ENCODE data around the gene SMURF1.
A peak's percentile ranks its signal among the peaks of the same experiment; 100 is the strongest.

Gene SMURF1

DNA sequence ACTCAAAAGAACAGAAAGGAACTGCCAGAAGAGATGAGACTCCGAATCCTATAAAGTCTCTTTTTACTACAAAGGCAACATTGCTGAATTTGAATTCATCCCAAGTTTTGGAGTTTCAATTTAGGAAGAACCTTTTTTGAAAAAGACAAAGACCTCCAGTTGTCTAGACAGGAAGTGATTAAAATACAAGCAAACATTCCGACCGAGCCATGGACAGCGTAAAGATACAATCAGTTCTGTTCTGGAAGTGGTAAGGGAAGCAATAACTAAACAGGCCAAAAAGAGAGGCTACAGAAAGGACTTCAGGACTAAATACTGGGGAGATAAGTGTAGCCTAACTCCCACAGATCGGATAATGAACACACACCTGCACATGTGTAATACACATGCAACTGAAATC is 101.0 kb downstream of the SMURF1 start:
- no peak for DNase-seq

DNA sequence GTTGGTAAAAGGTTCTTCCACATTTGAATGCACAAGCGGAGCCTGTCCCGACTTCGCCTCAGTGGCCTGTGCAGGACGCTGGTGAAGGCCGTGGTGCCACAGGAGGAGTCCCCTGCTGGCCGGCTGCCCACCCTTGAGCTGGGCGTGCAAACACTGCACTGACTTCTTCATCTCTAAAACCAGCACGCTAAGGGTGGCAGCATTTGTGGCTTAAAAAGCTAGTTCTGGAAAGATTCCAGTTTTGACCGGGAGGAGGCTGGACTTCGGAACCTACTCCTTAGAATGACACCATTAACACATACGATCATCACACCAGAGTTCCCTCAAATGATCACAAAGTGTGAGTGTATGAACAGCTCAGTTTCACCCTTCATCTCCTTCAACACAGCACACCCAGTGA is 102.4 kb downstream of the SMURF1 start:
- DNase-seq, result no peak

DNA sequence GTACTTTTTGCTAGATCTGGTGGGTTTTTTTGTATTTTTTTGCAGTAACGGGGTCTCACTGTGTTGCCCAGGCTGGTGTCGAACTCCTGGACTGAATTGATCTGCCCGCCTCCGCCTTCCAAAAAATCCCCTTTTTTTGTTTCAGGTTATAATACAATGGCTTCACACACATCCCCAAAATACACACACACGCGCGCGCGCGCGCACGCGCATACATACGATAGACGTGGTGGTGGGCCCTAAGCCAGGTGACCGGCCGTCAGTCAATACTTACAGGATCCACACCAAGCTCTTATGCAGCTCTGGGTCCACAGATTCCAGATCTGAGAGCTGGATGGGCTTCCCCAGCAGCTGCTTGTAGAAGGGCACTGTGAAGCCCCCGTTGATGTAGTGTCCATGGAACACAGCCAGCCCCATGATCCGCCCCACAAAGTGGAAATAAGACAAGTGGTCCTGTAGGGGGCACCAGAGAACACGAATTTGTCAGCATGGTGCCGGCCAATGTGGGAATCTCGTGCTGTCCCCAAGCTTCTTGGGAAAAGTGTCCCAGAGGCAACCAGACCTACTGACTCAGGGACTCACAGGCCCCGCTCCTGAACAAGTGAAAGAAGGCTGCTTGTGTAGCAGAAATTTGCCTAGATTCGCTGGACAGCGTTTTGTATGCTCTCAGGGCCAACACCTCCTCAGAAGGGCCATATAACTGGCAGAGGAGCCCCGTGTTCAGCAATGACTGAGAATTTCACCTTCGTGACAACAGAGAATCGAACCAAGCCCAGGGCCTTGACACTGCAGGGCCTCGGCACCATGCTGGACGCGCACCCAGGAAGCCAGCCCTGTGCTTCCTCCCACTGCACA is 103.6 kb downstream of the SMURF1 start:
- DNase-seq, result peak; percentile 68

DNA sequence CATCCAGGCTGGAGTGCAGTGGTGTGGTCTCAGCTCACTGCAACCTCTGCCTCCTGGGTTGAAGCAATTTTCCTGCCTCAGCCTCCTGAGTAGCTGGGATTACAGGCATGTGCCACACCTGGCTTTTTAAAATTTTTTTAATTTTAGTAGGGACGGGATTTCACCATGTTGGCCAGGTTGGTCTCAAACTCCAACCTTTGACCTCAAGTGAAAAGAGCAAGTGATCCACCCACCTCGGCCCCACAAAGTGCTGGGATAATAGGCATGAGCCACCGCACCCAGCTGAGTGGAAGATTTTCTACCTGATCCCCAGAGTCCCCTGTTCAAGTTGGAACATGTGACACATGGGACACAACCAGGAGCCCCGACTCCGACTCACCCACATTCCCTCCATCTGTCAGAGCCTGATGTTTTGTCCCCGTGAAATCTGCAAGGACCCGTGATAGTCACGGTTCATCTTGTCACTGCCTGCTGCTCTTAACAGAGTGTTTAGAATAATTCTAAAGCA is 104.5 kb downstream of the SMURF1 start:
- no peak for DNase-seq

DNA sequence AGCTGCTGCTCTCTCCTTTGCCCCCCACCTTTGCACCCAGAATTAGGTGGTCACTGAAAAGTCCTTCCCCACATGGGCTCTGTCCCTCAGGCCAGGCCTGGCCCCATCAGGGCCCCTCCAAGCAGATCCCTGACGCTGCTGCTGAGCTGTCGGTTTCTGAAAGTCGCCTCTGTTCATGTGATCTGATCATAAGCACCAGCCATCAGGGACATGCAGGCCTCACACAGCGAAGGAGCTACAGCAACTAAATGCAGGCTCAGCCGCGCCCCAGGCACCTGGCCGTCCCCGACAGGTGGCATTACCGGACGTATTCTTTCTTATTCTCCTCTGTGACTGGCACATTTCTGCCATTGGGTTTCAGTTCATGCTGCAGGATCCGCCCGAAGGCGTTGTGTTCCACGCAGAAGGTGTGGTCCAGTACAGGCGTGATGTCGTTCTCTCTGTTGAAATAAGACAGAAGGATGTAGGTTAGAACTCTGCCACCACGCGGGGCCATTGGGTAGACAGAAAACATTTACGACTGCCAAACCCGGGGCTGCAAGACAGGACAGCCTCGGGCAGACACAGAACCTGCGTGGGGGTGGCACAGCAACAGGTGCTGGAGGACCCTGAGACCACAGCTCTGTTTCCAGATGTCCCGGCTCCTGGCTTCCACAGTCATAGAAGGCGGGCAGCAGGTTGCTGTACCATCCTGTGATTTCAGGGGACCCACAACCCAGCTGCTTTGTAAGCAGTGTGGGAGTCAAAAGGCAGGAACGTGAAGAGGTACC is 105.6 kb downstream of the SMURF1 start:
- no peak for DNase-seq

DNA sequence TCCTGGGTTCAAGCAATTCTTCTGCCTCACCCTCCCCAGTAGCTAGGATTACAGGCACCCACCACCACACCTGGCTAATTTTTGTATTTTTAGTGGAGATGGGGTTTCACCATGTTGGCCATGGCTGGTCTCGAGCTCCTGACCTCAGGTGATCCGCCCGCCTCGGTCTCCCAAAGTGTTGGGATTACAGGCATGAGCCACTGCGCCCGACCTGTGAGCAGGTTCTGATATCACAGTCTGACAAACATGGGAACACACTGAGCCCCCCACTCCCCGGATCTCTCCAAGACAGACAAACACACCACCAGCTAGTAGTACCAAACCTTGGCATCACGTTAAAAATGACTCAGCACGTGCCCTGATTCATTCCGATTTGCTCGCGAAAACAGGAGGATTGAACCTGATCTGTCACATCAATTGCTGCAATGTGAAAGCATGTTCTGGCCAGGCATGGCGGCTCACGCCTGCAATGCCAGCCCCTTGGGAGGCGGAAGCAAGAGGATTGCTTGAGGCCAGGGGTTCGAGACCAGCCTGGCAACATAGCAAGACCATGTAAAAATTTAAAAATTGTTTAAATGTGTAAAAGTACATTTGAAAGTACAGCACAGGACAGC is 106.5 kb downstream of the SMURF1 start:
- no peak for DNase-seq

DNA sequence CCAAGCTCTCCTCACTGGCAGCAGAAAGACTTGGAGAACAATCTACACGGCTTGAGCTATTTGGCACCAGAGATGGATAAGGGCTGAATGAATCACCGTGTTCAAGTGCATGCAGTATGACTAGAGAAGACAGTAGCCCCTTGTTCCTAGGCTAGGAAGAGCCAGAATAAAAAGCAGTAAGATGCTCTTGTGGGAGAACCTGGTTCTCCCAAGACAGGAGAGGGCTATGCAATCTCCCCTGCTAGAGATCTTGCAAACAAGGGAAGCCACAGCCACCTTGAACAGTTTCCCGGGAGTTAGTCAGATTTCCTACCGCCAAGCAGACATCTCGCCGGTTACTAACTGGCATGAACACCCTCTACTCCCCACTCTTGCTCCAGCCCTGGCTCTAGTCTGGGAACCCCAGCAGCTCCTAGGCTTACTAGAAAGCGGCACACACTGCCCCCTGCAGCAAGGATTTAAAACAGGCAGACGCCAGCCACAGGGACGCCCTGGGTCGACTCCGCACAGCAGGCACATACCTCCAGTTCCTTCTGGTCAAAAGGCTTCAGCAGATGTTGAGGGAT is 107.3 kb downstream of the SMURF1 start:
- DNase-seq, result no peak

DNA sequence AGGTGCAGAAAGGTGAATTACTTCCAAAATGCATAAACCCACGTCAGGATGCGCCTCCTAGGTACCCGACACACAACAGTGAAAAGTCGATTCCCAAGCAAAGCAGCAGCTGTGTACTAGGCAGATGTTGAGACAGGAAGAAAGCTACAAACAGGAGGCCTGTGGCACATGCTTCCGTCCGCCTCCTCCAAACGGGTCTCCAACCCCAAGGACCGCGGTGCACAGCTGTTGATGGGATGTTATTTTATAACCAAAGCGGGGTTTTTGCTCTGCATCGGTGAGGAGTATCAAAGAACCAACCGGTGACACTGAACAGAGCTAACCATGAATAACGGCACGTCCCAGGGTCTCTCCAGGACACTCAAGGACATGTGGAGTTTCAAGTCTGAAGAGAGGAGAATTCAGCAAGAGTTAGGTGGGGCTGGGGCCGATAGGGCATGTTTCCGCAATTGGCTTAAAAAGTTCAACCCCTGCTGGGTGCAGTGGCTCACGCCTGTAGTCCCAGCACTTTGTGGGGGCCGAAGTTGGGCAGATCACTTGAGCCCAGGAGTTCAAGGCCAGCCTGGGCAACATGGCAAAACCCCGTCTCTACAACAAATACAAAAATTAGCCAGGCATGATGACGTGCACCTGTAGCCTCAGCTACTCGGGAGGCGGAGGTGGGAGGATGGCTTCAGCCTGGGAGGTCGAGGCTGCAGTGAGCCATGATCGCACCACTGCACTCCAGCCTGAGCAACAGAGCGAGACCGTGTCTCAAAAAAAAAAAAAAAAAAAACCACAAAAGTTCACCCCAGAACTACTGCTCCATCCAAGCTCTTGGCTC is 108.0 kb downstream of the SMURF1 start:
- DNase-seq, result no peak

DNA sequence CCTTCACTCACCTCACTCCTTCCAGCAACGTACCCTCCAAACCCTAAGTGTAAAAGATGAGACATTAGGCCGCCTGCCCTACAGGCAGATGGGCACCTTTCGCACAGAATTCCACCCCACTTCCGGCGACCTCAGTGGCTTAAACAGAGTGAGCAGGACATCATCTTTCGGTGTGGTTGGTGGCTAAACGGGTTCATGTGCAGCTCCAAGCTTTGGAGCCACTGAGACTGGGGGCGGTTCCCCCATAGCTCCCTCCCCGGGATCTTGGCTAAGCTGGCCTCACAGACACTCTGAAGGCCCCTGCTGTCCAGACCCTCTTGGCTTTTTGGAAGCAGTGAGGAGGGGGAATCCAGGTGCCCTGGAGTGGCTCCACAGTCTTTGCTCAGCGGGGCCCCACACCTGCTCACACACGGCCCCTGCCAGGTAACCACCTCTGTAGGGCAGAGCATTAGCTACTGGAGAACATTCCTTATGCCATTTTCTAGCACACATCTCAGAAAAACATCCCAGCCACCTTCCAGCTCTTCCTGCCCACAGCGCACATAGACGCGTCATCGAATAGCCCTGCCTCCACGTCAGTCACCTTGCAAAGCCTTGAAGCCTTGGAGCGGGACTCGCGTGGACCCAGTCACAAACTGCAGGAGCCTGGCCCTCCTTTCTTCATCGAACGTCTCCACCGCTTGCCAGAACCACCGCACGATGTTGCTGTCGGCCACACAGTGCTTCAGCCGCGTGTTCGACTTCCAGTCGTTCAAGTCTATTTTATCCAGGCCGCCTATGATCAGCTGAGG is 108.8 kb downstream of the SMURF1 start:
- no peak for DNase-seq

DNA sequence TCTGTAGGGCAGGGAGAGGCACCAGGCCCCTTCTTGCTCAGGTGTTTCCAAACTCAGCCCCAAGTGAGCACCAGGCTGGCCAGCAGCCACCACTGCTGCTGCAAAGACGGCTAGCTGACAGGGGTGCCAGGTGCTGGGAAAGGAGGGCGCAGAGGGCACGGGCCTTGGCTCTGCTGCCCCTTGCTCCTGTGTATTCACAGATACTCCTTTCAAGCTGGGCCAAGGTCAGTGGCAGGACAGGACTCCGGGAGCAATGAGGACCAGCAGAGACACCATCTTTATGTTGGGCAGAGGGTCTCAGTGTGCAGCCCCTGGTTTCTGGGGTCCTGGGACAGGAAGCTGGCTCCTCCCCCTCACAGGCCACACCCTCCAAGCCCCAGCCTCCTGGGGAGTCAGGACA is 110.1 kb downstream of the SMURF1 start:
- no peak for DNase-seq

DNA sequence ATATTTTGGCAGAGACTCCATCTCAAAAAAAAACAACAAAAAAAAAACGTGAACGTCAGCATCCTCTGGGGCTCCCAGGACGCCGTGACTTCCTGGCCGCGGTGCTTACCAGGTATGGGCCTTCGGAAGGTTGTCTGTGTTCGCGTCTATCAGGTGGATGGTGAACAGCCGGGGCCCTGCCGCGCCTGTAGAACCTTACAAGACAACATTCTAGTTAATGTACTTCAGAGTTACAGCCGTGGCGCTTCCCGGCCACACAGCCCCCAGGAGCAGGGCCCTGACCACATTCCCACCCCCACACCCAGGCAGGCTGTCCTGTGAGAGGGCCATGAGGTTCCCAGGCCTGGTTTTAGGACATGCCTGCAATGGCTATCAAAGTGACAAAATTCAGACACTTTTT is 111.0 kb downstream of the SMURF1 start:
- no peak for DNase-seq

DNA sequence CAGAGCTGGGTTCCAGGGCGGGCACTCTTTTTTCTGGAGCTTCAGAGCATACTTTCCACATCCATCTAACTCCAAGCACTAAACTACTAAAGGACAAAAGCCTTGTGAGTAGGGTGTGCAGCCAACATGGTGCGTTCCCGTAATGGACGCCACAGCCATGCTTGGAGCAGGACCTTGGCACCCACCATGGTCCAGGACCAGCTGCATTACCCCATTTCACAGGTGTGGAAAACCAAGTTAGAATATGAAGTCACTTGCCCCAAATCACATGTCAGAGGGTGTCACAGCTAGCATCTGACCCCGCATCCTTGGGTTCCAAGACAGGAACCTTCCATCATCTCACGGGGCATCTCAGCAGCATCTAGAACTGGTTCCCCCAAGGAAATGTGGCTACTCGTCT is 112.4 kb downstream of the SMURF1 start:
- no peak for DNase-seq

DNA sequence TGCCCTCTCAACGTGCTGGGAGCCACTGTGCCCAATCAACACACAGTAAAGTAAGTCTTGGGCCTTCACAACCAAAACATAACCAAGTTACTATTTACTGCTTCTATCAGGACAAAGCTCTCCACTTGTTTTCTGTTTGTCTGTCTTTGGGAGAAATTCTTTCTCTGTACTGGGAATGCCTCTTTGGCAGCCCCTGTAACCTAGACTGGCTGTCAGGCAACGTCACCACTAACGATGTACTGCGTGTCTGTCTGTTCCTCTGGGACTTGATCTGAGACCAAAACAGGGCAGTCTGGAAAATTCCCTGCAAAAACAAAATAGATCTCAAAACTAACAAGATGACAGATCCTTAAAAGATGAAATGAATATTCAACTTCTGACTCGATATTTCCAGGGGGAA is 113.0 kb downstream of the SMURF1 start:
- DNase-seq, result no peak

DNA sequence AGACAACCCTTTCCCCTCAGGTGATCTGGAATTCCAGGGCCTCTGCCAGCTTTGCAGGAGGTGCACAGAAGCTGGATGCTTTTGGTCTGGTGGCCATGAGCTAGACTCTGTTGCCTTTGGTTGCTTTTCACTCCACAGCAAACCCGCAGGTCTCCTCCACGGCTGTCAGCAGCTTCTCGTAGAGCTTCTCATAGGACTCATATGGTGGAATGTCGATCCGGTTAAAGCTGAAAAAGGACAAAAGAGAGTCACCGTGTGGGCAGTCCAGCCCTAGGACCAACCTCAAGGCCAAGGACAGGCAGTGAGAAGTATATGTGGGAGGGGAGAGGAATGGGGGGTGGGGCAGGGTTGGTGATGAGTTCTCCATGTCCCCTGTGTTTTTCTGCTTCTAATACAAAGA is 113.5 kb downstream of the SMURF1 start:
- no peak for DNase-seq

DNA sequence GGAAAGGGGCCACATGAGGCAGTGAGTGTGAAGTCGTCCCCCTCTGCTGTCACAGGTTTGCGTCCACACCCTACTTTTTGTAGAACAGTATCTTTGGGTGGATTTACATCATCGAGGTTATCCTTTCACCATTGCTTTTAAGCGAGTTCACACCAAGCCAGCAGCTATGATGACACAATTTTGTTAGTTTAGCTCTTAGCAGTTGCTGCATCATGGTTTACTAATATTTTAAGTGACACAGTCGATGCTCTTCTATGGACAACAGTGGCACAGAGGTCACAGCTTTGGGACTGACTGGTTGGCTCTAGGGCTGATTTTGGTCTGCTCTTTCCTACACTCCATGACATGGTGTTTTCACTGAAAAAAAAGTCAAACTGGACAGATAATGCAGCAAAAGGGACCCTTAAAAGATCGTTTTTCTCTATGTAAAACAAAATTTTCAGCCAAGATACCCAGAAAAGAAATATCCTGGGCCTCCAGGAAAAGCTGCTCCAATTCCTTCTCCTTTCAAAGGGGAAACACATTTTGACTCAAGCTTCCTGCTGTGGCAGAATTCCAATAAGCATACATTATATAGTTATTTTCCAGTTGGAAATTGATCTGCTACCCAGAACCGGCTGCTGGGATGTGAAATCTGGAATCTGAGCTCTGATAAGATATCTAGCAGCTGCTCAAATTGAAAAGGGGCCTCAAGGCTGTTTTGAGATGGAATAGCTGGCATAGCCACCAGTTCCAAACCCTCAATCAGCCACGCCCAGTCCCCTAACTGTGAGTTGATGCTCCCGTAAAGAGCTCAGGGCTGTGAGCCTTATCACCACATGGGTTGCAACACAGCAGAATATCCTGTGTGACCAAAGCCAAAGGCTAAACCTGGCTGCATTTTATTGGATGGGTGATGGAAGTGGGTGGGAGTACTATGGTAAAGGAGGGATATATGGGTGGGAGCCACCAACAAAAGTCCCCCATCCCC is 114.2 kb downstream of the SMURF1 start:
- DNase-seq, result no peak

DNA sequence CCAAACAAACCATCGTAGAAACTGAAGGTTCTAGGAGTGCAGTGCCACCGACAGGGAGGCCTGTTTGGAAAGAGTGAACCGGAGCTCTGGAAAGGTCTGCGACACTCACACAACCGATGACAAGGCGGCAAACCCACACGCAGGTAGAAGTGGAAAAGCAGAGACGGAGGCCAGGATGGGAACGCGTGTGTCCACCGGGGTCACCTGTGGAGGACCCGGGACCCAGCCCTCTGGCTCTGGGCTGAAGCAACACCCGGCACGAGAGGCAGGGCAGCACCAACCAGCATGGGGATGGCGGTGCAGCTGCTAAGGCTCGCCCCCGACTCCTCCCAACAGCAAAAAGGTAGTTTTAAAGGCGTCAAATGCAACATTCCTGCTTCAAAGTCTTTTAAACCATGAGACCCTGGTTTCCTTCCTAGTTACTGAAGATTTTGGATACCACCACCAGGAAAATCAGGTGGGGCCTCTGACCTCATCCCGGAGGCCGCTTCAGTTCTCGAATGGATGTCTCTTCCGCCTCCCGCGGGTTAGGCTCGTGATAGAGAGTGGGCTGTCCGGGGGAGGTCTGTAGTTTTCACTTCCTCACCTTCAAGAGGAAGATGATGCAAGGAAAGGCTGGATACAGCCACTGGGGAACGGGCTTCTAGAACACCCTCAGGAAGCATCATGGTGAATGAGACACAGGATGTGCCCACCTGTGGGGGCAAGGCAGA is 115.5 kb downstream of the SMURF1 start:
- DNase-seq, result no peak

DNA sequence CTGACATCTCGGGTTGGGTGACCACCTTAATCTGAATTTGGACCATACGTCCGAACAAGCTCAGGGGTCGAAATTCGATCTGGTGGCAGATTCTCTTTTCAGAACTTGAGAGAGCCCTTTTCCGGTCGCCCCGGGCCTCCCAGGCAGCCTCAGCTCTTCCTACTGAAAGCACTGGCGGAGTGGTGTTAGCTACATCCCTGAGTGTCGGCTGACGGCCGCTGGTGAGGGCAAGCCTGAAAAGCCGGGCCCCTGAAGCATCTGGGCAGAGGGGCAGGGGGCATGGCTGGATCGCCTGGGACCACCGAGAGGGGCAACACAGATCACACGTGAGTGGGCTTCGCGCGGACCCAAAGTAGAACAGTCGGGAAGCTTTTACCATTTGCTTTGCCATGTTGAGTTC is 116.1 kb downstream of the SMURF1 start:
- DNase-seq, result no peak

DNA sequence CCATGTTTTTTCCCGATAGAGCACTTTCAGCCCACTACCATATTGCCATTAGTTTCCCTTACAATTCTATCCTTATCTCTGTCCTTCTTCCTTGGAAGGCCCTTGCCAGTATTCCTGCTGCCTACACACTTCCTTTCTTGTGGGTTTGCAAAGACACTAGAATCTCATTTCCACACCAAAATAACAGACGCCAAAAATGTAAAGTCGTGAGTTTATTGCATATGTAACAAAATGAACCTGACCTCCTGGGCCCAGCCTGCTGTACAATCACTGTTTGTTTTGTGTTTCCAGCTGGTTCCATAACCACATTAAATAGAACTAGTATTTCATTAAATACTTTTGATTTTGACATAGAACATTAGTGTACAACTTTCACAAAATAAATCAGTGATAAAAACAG is 116.7 kb downstream of the SMURF1 start:
- no peak for DNase-seq

DNA sequence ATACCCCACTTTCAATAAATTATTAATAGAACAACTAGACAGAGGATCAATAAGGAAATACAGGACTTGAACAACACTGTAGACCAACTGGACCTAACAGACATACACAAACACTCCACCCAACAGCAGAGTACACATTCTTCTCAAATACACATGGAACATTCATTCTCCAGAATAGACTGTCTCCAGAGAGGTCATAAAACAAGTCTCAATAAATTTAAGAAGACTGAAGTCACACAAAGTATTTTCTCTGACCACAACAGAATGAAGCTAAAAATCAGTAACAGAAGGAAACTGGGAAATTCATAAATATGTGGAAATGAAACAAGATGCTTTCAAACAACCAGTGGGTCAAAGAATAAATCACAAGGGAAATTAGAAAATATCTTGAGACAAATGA is 119.8 kb downstream of the SMURF1 start:
- DNase-seq, result no peak

All from CD4-positive, alpha-beta T cell treated with Interleukin-10 for 1 hour (primary cell).